GM12872 (cell line): ENCODE results near the gene APH1B.

Experiments used
- TF ChIP-seq, protein P1 (sequence below): IDR thresholded peaks from 3 replicates; pipeline ENCODE4 v1.5.1; 2011; ENCODE audit warnings: low read depth, mild to moderate bottlenecking, low read length, moderate library complexity; ENCODE audit not compliant: insufficient read depth

The APH1B gene

DNA sequence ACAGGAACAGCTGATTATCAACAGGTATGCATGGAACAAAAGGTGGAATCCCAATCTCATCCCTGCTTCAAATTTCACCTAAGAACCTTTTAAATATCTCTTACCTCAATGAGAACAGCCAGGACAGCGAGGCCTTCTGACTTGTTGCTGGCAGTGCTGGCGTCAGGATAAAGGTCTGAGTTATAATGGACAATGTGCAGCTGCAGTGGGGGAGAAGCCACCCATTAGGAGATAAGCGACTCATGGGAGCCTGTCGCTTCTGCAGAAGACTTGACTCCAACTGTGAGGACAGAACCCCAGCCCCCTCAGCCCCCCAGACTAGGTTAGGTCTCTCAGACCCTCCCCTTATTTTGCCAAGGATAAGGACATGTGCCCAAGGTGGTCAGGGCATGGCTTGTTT, 64.5 kb downstream of the APH1B start:
- TF ChIP-seq, protein P1, sequence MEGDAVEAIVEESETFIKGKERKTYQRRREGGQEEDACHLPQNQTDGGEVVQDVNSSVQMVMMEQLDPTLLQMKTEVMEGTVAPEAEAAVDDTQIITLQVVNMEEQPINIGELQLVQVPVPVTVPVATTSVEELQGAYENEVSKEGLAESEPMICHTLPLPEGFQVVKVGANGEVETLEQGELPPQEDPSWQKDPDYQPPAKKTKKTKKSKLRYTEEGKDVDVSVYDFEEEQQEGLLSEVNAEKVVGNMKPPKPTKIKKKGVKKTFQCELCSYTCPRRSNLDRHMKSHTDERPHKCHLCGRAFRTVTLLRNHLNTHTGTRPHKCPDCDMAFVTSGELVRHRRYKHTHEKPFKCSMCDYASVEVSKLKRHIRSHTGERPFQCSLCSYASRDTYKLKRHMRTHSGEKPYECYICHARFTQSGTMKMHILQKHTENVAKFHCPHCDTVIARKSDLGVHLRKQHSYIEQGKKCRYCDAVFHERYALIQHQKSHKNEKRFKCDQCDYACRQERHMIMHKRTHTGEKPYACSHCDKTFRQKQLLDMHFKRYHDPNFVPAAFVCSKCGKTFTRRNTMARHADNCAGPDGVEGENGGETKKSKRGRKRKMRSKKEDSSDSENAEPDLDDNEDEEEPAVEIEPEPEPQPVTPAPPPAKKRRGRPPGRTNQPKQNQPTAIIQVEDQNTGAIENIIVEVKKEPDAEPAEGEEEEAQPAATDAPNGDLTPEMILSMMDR = no peak

DNA sequence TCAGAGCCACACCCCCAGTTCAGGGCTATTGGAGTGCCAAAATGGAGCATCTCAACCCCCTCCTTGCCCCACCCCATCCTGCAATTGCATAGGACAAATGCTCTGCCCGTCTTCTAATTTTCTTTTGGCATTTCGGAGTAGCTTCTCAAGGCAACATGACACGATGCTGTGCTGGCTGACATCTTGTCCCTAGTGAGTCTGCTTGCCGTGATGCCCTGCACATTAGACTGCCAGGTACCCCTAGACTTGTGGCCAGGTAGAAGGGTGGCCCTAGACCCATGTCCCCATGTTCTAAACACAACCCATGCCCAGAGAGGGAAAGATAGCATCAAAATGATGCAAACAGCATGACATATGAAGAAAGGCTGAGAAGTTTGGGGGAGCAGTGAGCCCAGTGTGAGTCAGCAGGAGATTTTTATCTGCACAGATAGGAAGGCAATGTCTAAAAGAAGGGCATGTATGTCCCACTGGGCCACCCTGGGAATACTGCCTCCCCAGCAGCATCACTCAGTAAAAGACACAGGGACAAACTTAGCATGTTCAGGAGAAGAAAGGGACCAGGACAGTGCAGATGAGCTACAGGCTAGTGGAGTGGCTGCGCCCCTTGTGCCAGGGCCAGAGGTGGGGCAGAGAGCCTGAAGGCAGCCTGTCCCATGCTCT, 67.5 kb downstream of the APH1B start:
- TF ChIP-seq, protein P1 = no peak

DNA sequence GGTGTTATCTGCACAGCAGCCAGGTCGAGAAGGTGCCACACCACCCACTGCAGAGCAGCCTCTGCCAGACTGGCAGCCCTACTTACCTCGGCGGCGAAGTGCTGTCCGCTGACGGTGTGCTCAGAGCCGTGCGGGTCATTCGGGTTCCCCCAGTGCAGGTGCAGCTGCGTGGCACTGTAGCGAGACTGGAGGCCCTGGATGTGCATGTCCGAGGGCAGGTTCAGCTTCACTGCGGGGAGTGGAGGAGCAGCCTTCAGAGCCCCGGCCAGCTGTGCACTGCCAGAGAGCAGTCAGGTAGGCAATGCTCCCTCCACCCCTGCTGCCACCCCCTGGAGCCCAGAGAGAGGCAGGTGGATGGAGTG, 68.0 kb downstream of the APH1B start:
- TF ChIP-seq, protein P1 = no peak

DNA sequence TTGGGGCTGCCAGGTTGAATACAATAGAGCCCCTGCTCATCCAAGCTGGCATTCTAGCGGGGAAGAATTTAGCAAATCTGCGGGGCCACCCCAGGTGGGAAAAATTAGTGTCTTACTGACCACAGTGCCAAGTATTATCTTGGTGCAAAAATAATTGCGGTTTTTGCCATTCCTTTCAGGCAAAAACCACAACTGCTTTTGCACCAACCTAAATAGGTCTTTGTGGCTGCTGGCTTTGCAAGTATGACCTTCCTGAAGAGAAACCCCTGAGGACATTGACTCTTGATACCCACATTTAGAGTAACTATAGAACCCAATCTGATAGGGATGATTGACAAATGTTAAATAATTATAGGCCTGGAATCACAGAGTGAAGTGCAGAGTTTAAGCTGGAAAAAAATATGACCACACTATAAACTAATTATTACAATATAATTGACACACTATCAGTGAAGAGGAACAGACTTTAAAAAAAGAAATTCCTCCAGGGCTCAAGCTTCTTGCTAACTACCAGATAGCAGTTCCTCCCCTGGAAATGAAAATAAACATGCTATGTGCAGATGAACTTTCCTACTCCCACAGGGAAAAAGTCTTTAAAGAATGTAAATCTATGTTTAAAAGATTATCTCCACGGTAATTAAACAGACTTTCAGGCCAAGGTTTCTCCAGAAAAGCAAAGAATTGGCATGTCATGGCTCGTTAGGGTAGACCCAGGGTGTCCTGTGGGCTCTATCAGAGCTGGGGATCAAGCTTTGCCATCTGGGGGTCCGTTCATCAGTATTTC, 69.9 kb downstream of the APH1B start:
- TF ChIP-seq, protein P1 = no peak

DNA sequence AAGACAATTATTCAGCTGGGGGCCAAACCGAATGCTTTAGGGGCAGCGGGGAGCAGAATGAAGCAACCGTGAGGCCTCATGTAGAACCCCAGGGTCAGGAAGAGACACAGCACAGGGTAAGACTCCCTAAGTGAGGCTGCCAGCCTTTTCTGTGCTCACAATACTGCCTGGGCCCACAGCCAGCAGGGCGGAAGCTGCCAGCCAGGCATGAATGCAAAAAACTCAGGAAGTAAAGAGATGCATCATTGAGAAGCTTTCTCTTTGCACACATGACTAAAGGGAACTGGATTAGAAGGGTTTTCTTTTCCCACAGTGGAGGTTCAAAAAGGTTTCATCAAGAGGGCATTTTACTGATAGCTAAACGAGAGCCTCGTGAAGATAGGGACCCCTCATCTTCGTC, 71.0 kb downstream of the APH1B start:
- TF ChIP-seq, protein P1 = no peak

DNA sequence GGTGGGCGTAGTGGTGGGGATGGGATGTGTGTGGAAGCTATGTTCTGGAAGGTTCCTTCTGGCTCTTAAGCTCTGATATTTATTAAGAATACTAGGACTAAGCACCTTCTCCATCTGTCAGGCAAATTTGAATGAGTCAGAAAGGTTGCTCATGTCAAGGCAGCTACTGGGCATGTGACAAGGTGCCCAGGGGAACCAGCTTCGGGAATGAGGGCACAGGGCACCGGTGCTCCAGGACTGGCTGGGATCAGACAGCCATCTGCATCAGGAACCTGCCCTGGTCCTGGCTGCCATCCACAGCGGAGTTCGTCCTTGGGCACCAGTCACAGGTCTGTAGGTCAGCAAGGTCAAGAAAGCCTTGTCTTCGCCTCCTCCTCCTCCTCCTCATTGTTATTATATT, 71.8 kb downstream of the APH1B start:
- TF ChIP-seq, protein P1 = no peak

DNA sequence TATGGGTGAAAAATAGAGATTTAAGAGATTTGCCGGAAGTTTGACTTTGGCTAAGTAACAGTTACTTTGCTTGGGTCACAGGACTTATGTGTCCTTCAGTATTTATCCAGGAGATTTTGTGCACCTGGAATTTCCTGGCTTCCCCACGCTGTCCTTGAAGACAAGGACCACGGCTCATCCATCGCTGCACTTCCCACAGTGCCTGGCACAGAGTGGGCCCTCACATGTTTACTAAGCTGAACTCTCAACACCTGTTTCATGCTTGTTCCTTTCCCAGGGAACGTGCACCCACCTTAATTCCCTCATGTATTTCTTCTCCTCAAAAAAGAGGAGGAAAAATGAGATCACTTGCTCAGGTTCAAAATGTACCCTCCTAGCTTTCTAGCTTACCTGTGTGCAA, 72.2 kb downstream of the APH1B start:
- TF ChIP-seq, protein P1 = no peak
